ENCODE results near the gene PJVK. TPM values are rescaled to one million over a fixed set of nuclear protein-coding genes. Genes with fewer than 3 reads are reported as not detected.
"Not testable (repeated sequence)": the region's sequence is repeated elsewhere in the genome, so short reads cannot be mapped to it uniquely, and the experiment has no call there.

The PJVK gene
- total RNA-seq, 1 experiment from 2014 or later, result 2.6 TPM

- TF ChIP-seq CTCF (IDR thresholded peaks at IDR 0.05 in 2 of 3, conservative IDR thresholded peaks at IDR 0.05 in 1 of 3; ENCODE audit: borderline replicate concordance in 1 of 3, insufficient read depth in 1 of 3, low read depth in 2 of 3, low read length in 2 of 3) (no peak), JUND (IDR thresholded peaks at IDR 0.05) (no peak), EGR1 (IDR thresholded peaks at IDR 0.05; ENCODE audit: low read depth) (no peak), YY1 (IDR thresholded peaks at IDR 0.05; ENCODE audit: extremely low read depth, insufficient replicate concordance, low read depth, low read length) (no peak), SP1 (IDR thresholded peaks at IDR 0.05; ENCODE audit: low read depth) (no peak)
Measured at GRCh38 chr2:178420463-178420999, 30.6 kb upstream of the PJVK start (continued).

- H3K9me3 ChIP-seq (ENCODE audit: control insufficient read depth in 1 of 2, insufficient read depth in 1 of 2, low read depth in 1 of 2, low read length in 2 of 2), result no peaks in the 10 kb centered on the region
- no peaks in the 10 kb centered on the region for H3K79me2 ChIP-seq (ENCODE audit: insufficient read depth, low read length)
- TF ChIP-seq CEBPB (IDR thresholded peaks at IDR 0.05; ENCODE audit: low read depth), result no peak
- TF ChIP-seq EZH2phosphoT487 (IDR thresholded peaks at IDR 0.05; ENCODE audit: borderline replicate concordance), result no peak
- no peak for TF ChIP-seq FOSL1 (IDR thresholded peaks at IDR 0.05; ENCODE audit: low read depth)
- no peak for TF ChIP-seq ELF1 (IDR thresholded peaks at IDR 0.05; ENCODE audit: borderline replicate concordance, low read depth)
- no peak for TF ChIP-seq TCF7L2 (IDR thresholded peaks at IDR 0.05; ENCODE audit: borderline replicate concordance, extremely low read depth, insufficient read depth, insufficient read length)
- no peak for TF ChIP-seq EZH2 (IDR thresholded peaks at IDR 0.05)
- TF ChIP-seq POLR2AphosphoS5 (IDR thresholded peaks at IDR 0.05; ENCODE audit: low read depth, low read length), result no peak
- TF ChIP-seq ZFX (IDR thresholded peaks at IDR 0.05), result no peak
- no peak for TF ChIP-seq ZNF274 (IDR thresholded peaks at IDR 0.05; ENCODE audit: low read depth, low read length)
- BruUV-seq (replicated peaks), result no TSS peak
- POLR2A ChIA-PET, result no interaction called here
- H3K4me1 ChIP-seq (ENCODE audit: control insufficient read depth in 1 of 2, insufficient read depth in 2 of 2, low read length in 2 of 2), result peaks cover 0 to 5% of the 10 kb centered on the region in 2 experiments; a peak in 1 of 4 replicates
- CTCF ChIA-PET, result no interaction called here
- no peak for DNase-seq (ENCODE audit: low read depth, low spot score)
- H3K9me2 ChIP-seq (ENCODE audit: insufficient read depth), result no peaks in the 10 kb centered on the region
- H3K4me3 ChIP-seq (replicated peaks in 1 of 2; ENCODE audit: low read depth in 1 of 2, low read length in 2 of 2), result no peak overlapping the region
- no peak overlapping the region for H2AFZ ChIP-seq (ENCODE audit: low read depth, low read length, poor library complexity, severe bottlenecking)
- intact Hi-C loops (cut with micrococcal nuclease), result no loop called here
- no peak overlapping the region for H3K27ac ChIP-seq (ENCODE audit: low read depth, low read length)
- H4K20me1 ChIP-seq (ENCODE audit: insufficient read depth), result no peaks in the 10 kb centered on the region
- no peak for ATAC-seq
- no peaks in the 10 kb centered on the region for H3K36me3 ChIP-seq (ENCODE audit: control insufficient read depth in 1 of 2, insufficient read depth in 2 of 2, low read length in 2 of 2)
- no peaks in the 10 kb centered on the region for H3K27me3 ChIP-seq (ENCODE audit: insufficient read depth, low read length)
- no peak overlapping the region for H3K4me2 ChIP-seq (ENCODE audit: low read length)
- RAD21 ChIA-PET (ENCODE audit: low non-redundant PET in 1 of 2, low total read pairs in 2 of 2, uncharacterized antibody in 2 of 2, unreplicated experiment in 2 of 2), result no interaction called here
- H3K9ac ChIP-seq (ENCODE audit: low read length), result no peak overlapping the region
Measured at GRCh38 chr2:178422097-178422496, 29.1 kb upstream of the PJVK start.

GRCh38 chr2:178423746-178424145 lies 27.4 kb upstream of the PJVK start:
- POLR2A ChIA-PET, result not testable (repeated sequence)

More at GRCh38 chr2:178423746-178424145, 27.4 kb upstream of the PJVK start:
- BruUV-seq (replicated peaks); H3K9me2 ChIP-seq (ENCODE audit: insufficient read depth); H3K4me1 ChIP-seq (ENCODE audit: control insufficient read depth in 1 of 2, insufficient read depth in 2 of 2, low read length in 2 of 2); H3K79me2 ChIP-seq (ENCODE audit: insufficient read depth, low read length); H3K4me3 ChIP-seq (replicated peaks in 1 of 2; ENCODE audit: low read depth in 1 of 2, low read length in 2 of 2); H3K36me3 ChIP-seq (ENCODE audit: control insufficient read depth in 1 of 2, insufficient read depth in 2 of 2, low read length in 2 of 2); H3K9me3 ChIP-seq (ENCODE audit: control insufficient read depth in 1 of 2, insufficient read depth in 1 of 2, low read depth in 1 of 2, low read length in 2 of 2); H3K27ac ChIP-seq (ENCODE audit: low read depth, low read length); H3K4me2 ChIP-seq (ENCODE audit: low read length); H3K27me3 ChIP-seq (ENCODE audit: insufficient read depth, low read length); RAD21 ChIA-PET (ENCODE audit: low non-redundant PET in 1 of 2, low total read pairs in 2 of 2, uncharacterized antibody in 2 of 2, unreplicated experiment in 2 of 2); intact Hi-C loops (cut with micrococcal nuclease); DNase-seq (ENCODE audit: low read depth, low spot score); ATAC-seq; H2AFZ ChIP-seq (ENCODE audit: low read depth, low read length, poor library complexity, severe bottlenecking); H3K9ac ChIP-seq (ENCODE audit: low read length); H4K20me1 ChIP-seq (ENCODE audit: insufficient read depth): not testable (repeated sequence)
- CTCF ChIA-PET, result interaction anchor here (1.1 kb wide), 2 partner anchors 9 kb away, joined by 3 read pairs; no protein-coding TSS in a partner anchor
